Measurements from ENCODE around the gene MVB12B. TPM values are rescaled to one million over a fixed set of nuclear protein-coding genes. Genes with fewer than 3 reads are reported as not detected.

The MVB12B gene
- total and polyA plus RNA-seq, 2 of the 8 experiments (the other 6 are each of a cell fraction or from before 2014, with no cell fraction given) = 2.6 to 5.0 TPM

GRCh38 chr9:126478216-126478981 lies 151.8 kb downstream of the MVB12B start (continued):
- no peak for TF ChIP-seq MAX (IDR thresholded peaks at IDR 0.05)
- no peak for TF ChIP-seq RAD21 (IDR thresholded peaks at IDR 0.05 in 1 of 2, conservative IDR thresholded peaks at IDR 0.05 in 1 of 2; ENCODE audit: low read depth in 2 of 2, low read length in 2 of 2)
- no peak for TF ChIP-seq ATF2 (IDR thresholded peaks at IDR 0.05; ENCODE audit: low read length)
- no peak for TF ChIP-seq BACH1 (IDR thresholded peaks at IDR 0.05; ENCODE audit: low read length)
- TF ChIP-seq CREB1 (IDR thresholded peaks at IDR 0.05) = no peak
- no peak for TF ChIP-seq SP1 (IDR thresholded peaks at IDR 0.05; ENCODE audit: low read depth, low read length)
